ENCODE data around the gene DNM3.

DNM3 gene

GRCh38 chr1:171954361-171954760 is 113.1 kb downstream of the DNM3 start:
- no peak for TF ChIP-seq EP300 (IDR thresholded peaks at IDR 0.05; ENCODE audit: borderline replicate concordance)
- no peak for TF ChIP-seq CEBPB (IDR thresholded peaks at IDR 0.05)
- TF ChIP-seq MAX (IDR thresholded peaks at IDR 0.05) = no peak

- TF ChIP-seq TEAD4 (IDR thresholded peaks at IDR 0.05) = no peak
- no peak for TF ChIP-seq TAF1 (IDR thresholded peaks at IDR 0.05; ENCODE audit: low read depth)
- TF ChIP-seq YY1 (IDR thresholded peaks at IDR 0.05; ENCODE audit: low read depth) = no peak
- TF ChIP-seq RAD21 (IDR thresholded peaks at IDR 0.05; ENCODE audit: low read depth) = no peak
- TF ChIP-seq EP300 (IDR thresholded peaks at IDR 0.05; ENCODE audit: borderline replicate concordance) = no peak
- TF ChIP-seq TCF12 (IDR thresholded peaks at IDR 0.05; ENCODE audit: low read depth) = no peak
- TF ChIP-seq REST (IDR thresholded peaks at IDR 0.05; ENCODE audit: low read depth) = no peak
- TF ChIP-seq NFIC (IDR thresholded peaks at IDR 0.05) = no peak
Measured at GRCh38 chr1:171961861-171962260, 120.6 kb downstream of the DNM3 start.

GRCh38 chr1:171963762-171964161 is 122.5 kb downstream of the DNM3 start:
- TF ChIP-seq REST (IDR thresholded peaks at IDR 0.05; ENCODE audit: low read depth) = no peak

- no peak for TF ChIP-seq YY1 (IDR thresholded peaks at IDR 0.05; ENCODE audit: low read depth)
- TF ChIP-seq RAD21 (IDR thresholded peaks at IDR 0.05; ENCODE audit: low read depth) = no peak
- no peak for TF ChIP-seq CEBPB (IDR thresholded peaks at IDR 0.05)
- TF ChIP-seq FOXM1 (IDR thresholded peaks at IDR 0.05; ENCODE audit: borderline replicate concordance, low read depth) = no peak
- TF ChIP-seq EGR1 (IDR thresholded peaks at IDR 0.05) = no peak
- no peak for TF ChIP-seq REST (IDR thresholded peaks at IDR 0.05; ENCODE audit: low read depth)
- TF ChIP-seq ZBTB7A (IDR thresholded peaks at IDR 0.05; ENCODE audit: low read depth) = no peak
- TF ChIP-seq NFIC (IDR thresholded peaks at IDR 0.05) = no peak
- TF ChIP-seq CREB1 (IDR thresholded peaks at IDR 0.05; ENCODE audit: low read depth) = no peak
- TF ChIP-seq EP300 (IDR thresholded peaks at IDR 0.05; ENCODE audit: borderline replicate concordance) = no peak
- TF ChIP-seq USF1 (IDR thresholded peaks at IDR 0.05) = no peak
- no peak for TF ChIP-seq TEAD4 (IDR thresholded peaks at IDR 0.05)
- no peak for TF ChIP-seq TCF12 (IDR thresholded peaks at IDR 0.05; ENCODE audit: low read depth)
- TF ChIP-seq MAX (IDR thresholded peaks at IDR 0.05) = no peak
- no peak for TF ChIP-seq TAF1 (IDR thresholded peaks at IDR 0.05; ENCODE audit: low read depth)
Measured at GRCh38 chr1:171965777-171966176, 124.5 kb downstream of the DNM3 start.

- TF ChIP-seq CEBPB (IDR thresholded peaks at IDR 0.05) (peak; percentile 58; the same call in 1 of the 2 replicates), EP300 (IDR thresholded peaks at IDR 0.05; ENCODE audit: borderline replicate concordance) (0 out of 2 replicates have a peak, but pooled peaks have one; percentile 15), ZBTB7A (IDR thresholded peaks at IDR 0.05; ENCODE audit: low read depth) (no peak)
Measured at GRCh38 chr1:171966426-171967220, 125.3 kb downstream of the DNM3 start.

GRCh38 chr1:171969226-171969625 is 127.9 kb downstream of the DNM3 start:
- TF ChIP-seq CREB1 (IDR thresholded peaks at IDR 0.05; ENCODE audit: low read depth) = no peak
- TF ChIP-seq TEAD4 (IDR thresholded peaks at IDR 0.05) = no peak
- TF ChIP-seq REST (IDR thresholded peaks at IDR 0.05; ENCODE audit: low read depth) = no peak
- TF ChIP-seq TAF1 (IDR thresholded peaks at IDR 0.05; ENCODE audit: low read depth) = no peak
- no peak for TF ChIP-seq CEBPB (IDR thresholded peaks at IDR 0.05)
- TF ChIP-seq MAX (IDR thresholded peaks at IDR 0.05) = no peak
- no peak for TF ChIP-seq NFIC (IDR thresholded peaks at IDR 0.05)
- TF ChIP-seq TCF12 (IDR thresholded peaks at IDR 0.05; ENCODE audit: low read depth) = no peak
- no peak for TF ChIP-seq RAD21 (IDR thresholded peaks at IDR 0.05; ENCODE audit: low read depth)
- no peak for TF ChIP-seq EGR1 (IDR thresholded peaks at IDR 0.05)
- TF ChIP-seq USF1 (IDR thresholded peaks at IDR 0.05) = no peak
- TF ChIP-seq FOXM1 (IDR thresholded peaks at IDR 0.05; ENCODE audit: borderline replicate concordance, low read depth) = no peak
- TF ChIP-seq ZBTB7A (IDR thresholded peaks at IDR 0.05; ENCODE audit: low read depth) = no peak
- TF ChIP-seq YY1 (IDR thresholded peaks at IDR 0.05; ENCODE audit: low read depth) = no peak
- TF ChIP-seq EP300 (IDR thresholded peaks at IDR 0.05; ENCODE audit: borderline replicate concordance) = no peak
